HL-60 (cell line): ENCODE data around the gene PER3.

Experiments
- DNase-seq, 2 experiments: peaks; one replicate each; pipeline ENCODE4 v3.0.0-alpha.2; 2010 to 2020; ENCODE audit warnings: low read depth in 1 of 2, low spot score in 1 of 2
- H3K27ac ChIP-seq: fragments of 250-450 bp; sonication (Bioruptor Pico); replicated peaks from 2 replicates; pipeline ENCODE4 v1.5.1; 2020; ENCODE audit warnings: mild to moderate bottlenecking, moderate library complexity
- H3K27me3 ChIP-seq: fragments of 250-450 bp; sonication (Bioruptor Pico); 2 replicates; pipeline ENCODE4 v1.5.1; 2021; ENCODE audit warnings: mild to moderate bottlenecking, moderate library complexity; ENCODE audit not compliant: insufficient read depth, poor library complexity, severe bottlenecking
- H3K4me3 ChIP-seq: replicated peaks from 2 replicates; pipeline ENCODE4 v1.5.1; 2011; ENCODE audit warnings: mild to moderate bottlenecking, control low read depth, low read length; ENCODE audit not compliant: insufficient read depth
- CTCF ChIP-seq: IDR thresholded peaks from one replicate; pipeline ENCODE4 v1.5.1; 2011; ENCODE audit warnings: low read length, control low read depth, inconsistent platforms; ENCODE audit not compliant: insufficient read depth
- GABPA ChIP-seq: IDR thresholded peaks from 2 replicates; pipeline ENCODE4 v1.6.1; 2012; ENCODE audit warnings: low read depth
- POLR2AphosphoS5 ChIP-seq: IDR thresholded peaks from 2 replicates; pipeline ENCODE4 v1.6.1; 2012; ENCODE audit warnings: low read depth
- REST ChIP-seq: IDR thresholded peaks from 2 replicates; pipeline ENCODE4 v1.6.1; 2012; ENCODE audit warnings: low read depth; ENCODE audit not compliant: insufficient replicate concordance
- SPI1 ChIP-seq: IDR thresholded peaks from 2 replicates; pipeline ENCODE4 v1.6.1; 2012; ENCODE audit warnings: low read depth, mild to moderate bottlenecking, borderline replicate concordance

PER3 gene

GRCh38 chr1:7808253-7808844, 24.3 kb downstream of the PER3 start:
- no peak overlapping the region for H3K4me3 ChIP-seq
- H3K27me3 ChIP-seq = no peaks in the 10 kb centered on the region
- H3K27ac ChIP-seq = no peak overlapping the region
- TF ChIP-seq REST (no peak), SPI1 (no peak), CTCF (peak; percentile 38), POLR2AphosphoS5 (no peak)
- DNase-seq = peak in 1 of 2 experiments; percentile 4

GRCh38 chr1:7809742-7810141, 25.7 kb downstream of the PER3 start:
- TF ChIP-seq CTCF (no peak), GABPA (no peak), POLR2AphosphoS5 (no peak), SPI1 (no peak), REST (no peak)
- no peak overlapping the region for H3K27ac ChIP-seq
- no peaks in the 10 kb centered on the region for H3K27me3 ChIP-seq
- no peak for DNase-seq
- H3K4me3 ChIP-seq = no peak overlapping the region

GRCh38 chr1:7810395-7810794, 26.3 kb downstream of the PER3 start:
- no peak for TF ChIP-seq REST
- no peak for TF ChIP-seq POLR2AphosphoS5
- no peak for TF ChIP-seq CTCF
- TF ChIP-seq SPI1 = no peak
- no peak for TF ChIP-seq GABPA
- Histone ChIP-seq H3K27ac (no peak overlapping the region), H3K27me3 (no peaks in the 10 kb centered on the region), H3K4me3 (no peak overlapping the region)
- no peak for DNase-seq
